Peyer's patch (tissue), 4 donors: ENCODE data around the gene DAPK1.

Experiments
- POLR2A ChIP-seq, 2 donors: fragments of 450-650 bp; IDR thresholded peaks; one replicate each; pipeline ENCODE4 v1.5.1; 2017; ENCODE audit warnings: antibody characterized with exemption in 2 of 2, mild to moderate bottlenecking in 2 of 2, moderate library complexity in 2 of 2
- TF ChIP-seq, protein P1 (sequence below), 6 experiments: fragments of 450-650 bp in 4 of 6; fragments of 200-600 bp in 2 of 6; sonication (generic) in 1 of 6; IDR thresholded peaks; one replicate each; pipeline ENCODE4 v1.5.1; 2017 to 2019; ENCODE audit warnings: antibody characterized with exemption in 6 of 6, mild to moderate bottlenecking in 3 of 6, moderate library complexity in 1 of 6

DNA sequence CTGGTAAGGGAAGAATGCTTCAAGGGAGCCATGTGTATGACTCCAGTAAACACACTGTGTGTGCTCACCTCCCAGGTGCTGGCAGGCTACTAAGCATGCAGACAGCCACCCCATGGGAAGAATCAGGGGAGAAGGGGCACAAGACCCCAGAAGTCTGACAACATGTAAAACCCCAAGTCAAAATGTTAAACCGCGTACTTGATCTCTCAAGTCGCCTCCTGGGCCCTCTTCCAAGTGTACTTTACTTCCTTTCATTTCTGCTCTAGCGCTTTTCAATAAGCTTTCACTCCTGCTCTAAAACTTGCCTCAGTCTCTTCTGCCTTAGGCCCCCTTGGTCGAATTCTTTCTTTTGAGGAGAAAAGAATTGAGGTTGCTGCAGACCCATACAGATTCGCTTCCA is 31.3 kb downstream of the DAPK1 start:
- TF ChIP-seq POLR2A (IDR thresholded peaks at IDR 0.05), result no peak
- TF ChIP-seq, protein P1, sequence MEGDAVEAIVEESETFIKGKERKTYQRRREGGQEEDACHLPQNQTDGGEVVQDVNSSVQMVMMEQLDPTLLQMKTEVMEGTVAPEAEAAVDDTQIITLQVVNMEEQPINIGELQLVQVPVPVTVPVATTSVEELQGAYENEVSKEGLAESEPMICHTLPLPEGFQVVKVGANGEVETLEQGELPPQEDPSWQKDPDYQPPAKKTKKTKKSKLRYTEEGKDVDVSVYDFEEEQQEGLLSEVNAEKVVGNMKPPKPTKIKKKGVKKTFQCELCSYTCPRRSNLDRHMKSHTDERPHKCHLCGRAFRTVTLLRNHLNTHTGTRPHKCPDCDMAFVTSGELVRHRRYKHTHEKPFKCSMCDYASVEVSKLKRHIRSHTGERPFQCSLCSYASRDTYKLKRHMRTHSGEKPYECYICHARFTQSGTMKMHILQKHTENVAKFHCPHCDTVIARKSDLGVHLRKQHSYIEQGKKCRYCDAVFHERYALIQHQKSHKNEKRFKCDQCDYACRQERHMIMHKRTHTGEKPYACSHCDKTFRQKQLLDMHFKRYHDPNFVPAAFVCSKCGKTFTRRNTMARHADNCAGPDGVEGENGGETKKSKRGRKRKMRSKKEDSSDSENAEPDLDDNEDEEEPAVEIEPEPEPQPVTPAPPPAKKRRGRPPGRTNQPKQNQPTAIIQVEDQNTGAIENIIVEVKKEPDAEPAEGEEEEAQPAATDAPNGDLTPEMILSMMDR (IDR thresholded peaks at IDR 0.05), result no peak
